Measurements from ENCODE around the gene CCNJL.

CCNJL gene

DNA sequence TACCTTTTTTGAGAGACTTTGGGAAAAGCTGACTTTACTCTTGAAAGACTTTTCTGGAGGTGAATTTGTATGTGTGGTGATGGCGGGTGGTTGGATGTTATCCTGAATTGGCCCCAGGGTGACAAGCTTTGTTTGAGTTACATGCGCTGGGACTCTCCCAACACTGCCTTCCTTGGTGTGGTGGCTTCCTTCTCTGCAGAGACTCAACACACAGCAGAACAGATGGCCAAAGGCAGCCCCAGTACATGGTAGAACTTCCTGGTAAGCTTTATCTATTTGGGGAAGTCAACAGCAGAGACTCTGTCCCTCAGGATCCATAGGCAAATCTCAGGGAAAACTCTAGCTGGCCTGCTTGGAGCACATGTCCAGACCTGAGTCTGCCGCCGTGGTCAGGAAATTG, 39.9 kb upstream of the CCNJL start:
- Histone ChIP-seq H3K9me2 (replicated peaks; ENCODE audit: control insufficient read depth, low read length) (no peaks in the 10 kb centered on the region), H3K4me3 (ENCODE audit: low read length) (no peak overlapping the region), H3K27me3 (ENCODE audit: control insufficient read depth, low read length) (no peaks in the 10 kb centered on the region), H3K9me3 (ENCODE audit: control insufficient read depth, insufficient read depth, low read length) (no peaks in the 10 kb centered on the region), H3K79me2 (ENCODE audit: control insufficient read depth, low read length) (no peaks in the 10 kb centered on the region), H3K27ac (ENCODE audit: low read depth, low read length) (no peak overlapping the region), H3K4me1 (ENCODE audit: control insufficient read depth, low read length) (no peaks in the 10 kb centered on the region), H4K20me1 (ENCODE audit: control insufficient read depth, insufficient read depth, low read depth, low read length) (no peaks in the 10 kb centered on the region), H3K4me2 (ENCODE audit: low read length) (no peak overlapping the region), H3F3A (ENCODE audit: control insufficient read depth, insufficient read depth) (no peaks in the 10 kb centered on the region), H3K36me3 (ENCODE audit: control insufficient read depth, low read length) (no peaks in the 10 kb centered on the region)
- no peak for TF ChIP-seq EZH2phosphoT487 (IDR thresholded peaks at IDR 0.05; ENCODE audit: borderline replicate concordance, low read length)
- TF ChIP-seq, protein P1, sequence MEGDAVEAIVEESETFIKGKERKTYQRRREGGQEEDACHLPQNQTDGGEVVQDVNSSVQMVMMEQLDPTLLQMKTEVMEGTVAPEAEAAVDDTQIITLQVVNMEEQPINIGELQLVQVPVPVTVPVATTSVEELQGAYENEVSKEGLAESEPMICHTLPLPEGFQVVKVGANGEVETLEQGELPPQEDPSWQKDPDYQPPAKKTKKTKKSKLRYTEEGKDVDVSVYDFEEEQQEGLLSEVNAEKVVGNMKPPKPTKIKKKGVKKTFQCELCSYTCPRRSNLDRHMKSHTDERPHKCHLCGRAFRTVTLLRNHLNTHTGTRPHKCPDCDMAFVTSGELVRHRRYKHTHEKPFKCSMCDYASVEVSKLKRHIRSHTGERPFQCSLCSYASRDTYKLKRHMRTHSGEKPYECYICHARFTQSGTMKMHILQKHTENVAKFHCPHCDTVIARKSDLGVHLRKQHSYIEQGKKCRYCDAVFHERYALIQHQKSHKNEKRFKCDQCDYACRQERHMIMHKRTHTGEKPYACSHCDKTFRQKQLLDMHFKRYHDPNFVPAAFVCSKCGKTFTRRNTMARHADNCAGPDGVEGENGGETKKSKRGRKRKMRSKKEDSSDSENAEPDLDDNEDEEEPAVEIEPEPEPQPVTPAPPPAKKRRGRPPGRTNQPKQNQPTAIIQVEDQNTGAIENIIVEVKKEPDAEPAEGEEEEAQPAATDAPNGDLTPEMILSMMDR (IDR thresholded peaks at IDR 0.05; ENCODE audit: low read depth, low read length, poor library complexity, severe bottlenecking), result no peak

DNA sequence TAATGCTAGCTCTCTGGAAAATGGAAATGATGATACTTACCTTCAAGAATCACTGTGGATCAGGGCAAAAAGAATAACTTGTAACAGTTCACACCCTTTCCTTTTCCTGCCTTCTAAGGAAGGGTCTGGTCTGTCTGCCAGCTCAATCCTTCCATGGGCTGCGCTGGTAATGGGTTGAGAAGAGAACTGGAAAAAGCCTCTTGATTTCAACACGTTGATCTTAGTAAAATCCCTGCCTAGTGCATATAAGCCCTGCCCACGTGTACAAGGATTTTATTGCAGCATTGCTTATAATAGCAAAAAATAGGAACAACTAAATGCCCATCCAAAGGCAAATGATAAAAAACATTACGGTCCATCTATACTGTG, 37.6 kb upstream of the CCNJL start:
- Histone ChIP-seq H4K20me1 (ENCODE audit: control insufficient read depth, insufficient read depth, low read depth, low read length) (no peaks in the 10 kb centered on the region), H3K4me2 (ENCODE audit: low read length) (no peak overlapping the region), H3K9me3 (ENCODE audit: control insufficient read depth, insufficient read depth, low read length) (no peaks in the 10 kb centered on the region), H3K4me3 (ENCODE audit: low read length) (no peak overlapping the region), H3K4me1 (ENCODE audit: control insufficient read depth, low read length) (no peaks in the 10 kb centered on the region), H3K27ac (ENCODE audit: low read depth, low read length) (no peak overlapping the region), H3K36me3 (ENCODE audit: control insufficient read depth, low read length) (no peaks in the 10 kb centered on the region), H3K79me2 (ENCODE audit: control insufficient read depth, low read length) (no peaks in the 10 kb centered on the region), H3K9me2 (replicated peaks; ENCODE audit: control insufficient read depth, low read length) (no peaks in the 10 kb centered on the region), H3K27me3 (ENCODE audit: control insufficient read depth, low read length) (no peaks in the 10 kb centered on the region), H3F3A (ENCODE audit: control insufficient read depth, insufficient read depth) (no peaks in the 10 kb centered on the region)
- TF ChIP-seq EZH2phosphoT487 (IDR thresholded peaks at IDR 0.05; ENCODE audit: borderline replicate concordance, low read length), result no peak
- TF ChIP-seq, protein P1 (IDR thresholded peaks at IDR 0.05; ENCODE audit: low read depth, low read length, poor library complexity, severe bottlenecking), result no peak

DNA sequence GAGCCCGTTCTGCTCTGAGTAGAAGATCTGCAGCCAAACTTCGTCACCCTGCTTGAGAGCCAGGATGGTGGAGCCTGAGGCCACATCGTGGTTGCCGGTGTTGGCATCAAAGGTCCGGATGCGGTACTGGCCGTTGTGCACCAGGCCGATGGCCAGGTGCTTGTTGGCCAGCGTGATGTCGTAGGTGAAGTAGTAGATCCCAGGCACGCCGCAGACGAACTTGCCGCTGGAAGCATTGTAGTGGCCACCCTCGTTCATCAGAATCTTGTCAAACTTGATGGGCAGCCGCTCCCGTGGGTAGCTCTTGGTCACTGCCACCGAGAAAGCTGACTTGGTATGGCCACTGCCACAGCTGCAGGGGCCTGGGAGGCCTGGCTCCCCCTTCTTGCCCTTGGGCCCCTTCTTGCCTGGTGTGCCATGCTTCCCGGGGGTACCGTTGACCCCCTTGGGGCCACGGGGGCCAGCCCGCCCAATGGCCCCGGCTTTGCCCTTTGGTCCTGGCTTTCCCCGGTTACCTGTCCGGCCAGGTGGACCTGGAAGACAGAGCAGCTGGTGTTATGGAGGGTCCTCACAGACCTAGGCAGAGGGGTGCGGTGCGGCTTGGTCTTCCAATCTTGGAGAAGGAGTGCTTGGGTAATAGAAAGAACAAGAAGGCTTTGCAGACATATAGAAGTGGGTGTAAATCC, 37.0 kb upstream of the CCNJL start:
- H3K79me2 ChIP-seq (ENCODE audit: control insufficient read depth, low read length), result no peaks in the 10 kb centered on the region
- H3K9me2 ChIP-seq (replicated peaks; ENCODE audit: control insufficient read depth, low read length), result no peaks in the 10 kb centered on the region
- H3K4me2 ChIP-seq (ENCODE audit: low read length), result no peak overlapping the region
- TF ChIP-seq, protein P1 (IDR thresholded peaks at IDR 0.05; ENCODE audit: low read depth, low read length, poor library complexity, severe bottlenecking), result no peak
- no peak for TF ChIP-seq EZH2phosphoT487 (IDR thresholded peaks at IDR 0.05; ENCODE audit: borderline replicate concordance, low read length)
- no peaks in the 10 kb centered on the region for H3K4me1 ChIP-seq (ENCODE audit: control insufficient read depth, low read length)
- no peaks in the 10 kb centered on the region for H4K20me1 ChIP-seq (ENCODE audit: control insufficient read depth, insufficient read depth, low read depth, low read length)
- no peaks in the 10 kb centered on the region for H3K36me3 ChIP-seq (ENCODE audit: control insufficient read depth, low read length)
- no peak overlapping the region for H3K4me3 ChIP-seq (ENCODE audit: low read length)
- H3K27me3 ChIP-seq (ENCODE audit: control insufficient read depth, low read length), result no peaks in the 10 kb centered on the region
- H3F3A ChIP-seq (ENCODE audit: control insufficient read depth, insufficient read depth), result no peaks in the 10 kb centered on the region
- no peak overlapping the region for H3K27ac ChIP-seq (ENCODE audit: low read depth, low read length)
- no peaks in the 10 kb centered on the region for H3K9me3 ChIP-seq (ENCODE audit: control insufficient read depth, insufficient read depth, low read length)

Data from DOHH2 (cell line).